Panc1 (cell line): Measurements from ENCODE around the gene YPEL3.

ENCODE experiments used
- POLR2AphosphoS5 ChIP-seq: IDR thresholded peaks from 2 replicates; pipeline ENCODE4 v1.6.1; 2012; ENCODE audit warnings: mild to moderate bottlenecking, low read depth, low read length, moderate library complexity
- SIN3A ChIP-seq: IDR thresholded peaks from 2 replicates; pipeline ENCODE4 v1.6.1; 2012; ENCODE audit warnings: low read depth, mild to moderate bottlenecking, low read length, moderate library complexity, borderline replicate concordance; ENCODE audit not compliant: insufficient read depth
- TCF7L2 ChIP-seq: IDR thresholded peaks from 2 replicates; pipeline ENCODE4 v1.6.1; 2011; ENCODE audit warnings: mild to moderate bottlenecking, low read depth, low read length, inconsistent platforms
- TF ChIP-seq, protein P1 (sequence below): fragments of 450-650 bp; IDR thresholded peaks from 2 replicates; pipeline ENCODE4 v1.5.1; 2017; ENCODE audit warnings: mild to moderate bottlenecking

DNA sequence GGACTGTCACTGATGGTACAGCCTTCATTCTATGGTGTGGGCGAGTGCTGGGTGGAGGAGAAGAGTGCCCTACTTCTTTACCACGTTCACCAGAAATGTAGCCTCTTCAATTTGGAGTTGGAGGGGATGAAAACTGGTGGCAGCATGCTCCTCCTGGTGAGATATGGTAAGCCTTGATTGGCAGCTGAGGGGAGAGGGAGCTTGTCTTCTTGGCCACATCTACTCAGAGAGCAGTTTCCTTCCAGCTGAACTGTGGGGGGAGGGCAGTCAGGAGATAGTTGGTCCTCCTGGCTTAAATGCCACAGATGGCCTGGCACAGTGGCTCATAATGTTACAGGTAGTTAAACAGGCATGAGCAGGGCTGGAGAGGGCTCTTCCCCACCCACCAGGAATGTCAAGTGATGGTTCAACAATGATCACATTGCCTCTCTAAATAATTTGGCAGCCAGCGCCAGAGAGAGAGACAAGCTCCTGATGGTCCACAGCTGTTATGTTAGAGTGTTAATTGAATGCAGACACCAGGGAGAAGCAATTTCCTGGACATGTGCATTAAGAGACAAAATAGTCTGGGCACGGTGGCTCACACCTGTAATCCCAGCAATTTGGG, 36.0 kb upstream of the YPEL3 start:
- TF ChIP-seq POLR2AphosphoS5 = no peak
- TF ChIP-seq, protein P1, sequence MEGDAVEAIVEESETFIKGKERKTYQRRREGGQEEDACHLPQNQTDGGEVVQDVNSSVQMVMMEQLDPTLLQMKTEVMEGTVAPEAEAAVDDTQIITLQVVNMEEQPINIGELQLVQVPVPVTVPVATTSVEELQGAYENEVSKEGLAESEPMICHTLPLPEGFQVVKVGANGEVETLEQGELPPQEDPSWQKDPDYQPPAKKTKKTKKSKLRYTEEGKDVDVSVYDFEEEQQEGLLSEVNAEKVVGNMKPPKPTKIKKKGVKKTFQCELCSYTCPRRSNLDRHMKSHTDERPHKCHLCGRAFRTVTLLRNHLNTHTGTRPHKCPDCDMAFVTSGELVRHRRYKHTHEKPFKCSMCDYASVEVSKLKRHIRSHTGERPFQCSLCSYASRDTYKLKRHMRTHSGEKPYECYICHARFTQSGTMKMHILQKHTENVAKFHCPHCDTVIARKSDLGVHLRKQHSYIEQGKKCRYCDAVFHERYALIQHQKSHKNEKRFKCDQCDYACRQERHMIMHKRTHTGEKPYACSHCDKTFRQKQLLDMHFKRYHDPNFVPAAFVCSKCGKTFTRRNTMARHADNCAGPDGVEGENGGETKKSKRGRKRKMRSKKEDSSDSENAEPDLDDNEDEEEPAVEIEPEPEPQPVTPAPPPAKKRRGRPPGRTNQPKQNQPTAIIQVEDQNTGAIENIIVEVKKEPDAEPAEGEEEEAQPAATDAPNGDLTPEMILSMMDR = no peak
- no peak for TF ChIP-seq SIN3A
- no peak for TF ChIP-seq TCF7L2
